Neuron (in vitro differentiated cells): ENCODE measurements around the gene TMED4.

Source experiments
- H2AFZ ChIP-seq: one replicate; pipeline ENCODE4 v1.6.1; 2013; ENCODE audit warnings: low read depth, mild to moderate bottlenecking, inconsistent platforms, low read length, moderate library complexity
- H3K27me3 ChIP-seq: one replicate; pipeline ENCODE4 v1.6.1; 2013; ENCODE audit warnings: low read length; ENCODE audit not compliant: insufficient read depth
- H3K36me3 ChIP-seq: one replicate; pipeline ENCODE4 v1.6.1; 2013; ENCODE audit warnings: low read length; ENCODE audit not compliant: insufficient read depth
- H3K4me1 ChIP-seq: one replicate; pipeline ENCODE4 v1.6.1; 2013; ENCODE audit warnings: low read length; ENCODE audit not compliant: insufficient read depth
- H3K4me3 ChIP-seq: 2 replicates; pipeline ENCODE4 v1.5.1; 2013; ENCODE audit warnings: mild to moderate bottlenecking, low read length, moderate library complexity
- H3K9me3 ChIP-seq: one replicate; pipeline ENCODE4 v1.6.1; 2013; ENCODE audit warnings: low read length

TMED4 gene

GRCh38 chr7:44538093-44538797 is 43.8 kb downstream of the TMED4 start:
- Histone ChIP-seq H3K9me3 (no peaks in the 10 kb centered on the region), H2AFZ (no peak overlapping the region), H3K36me3 (no peaks in the 10 kb centered on the region)

GRCh38 chr7:44537442-44537841 is 44.6 kb downstream of the TMED4 start:
- H3K9me3 ChIP-seq = no peaks in the 10 kb centered on the region
- no peaks in the 10 kb centered on the region for H3K4me1 ChIP-seq
- H3K4me3 ChIP-seq = no peak overlapping the region
- no peak overlapping the region for H2AFZ ChIP-seq
- peaks cover 4% of the 10 kb centered on the region for H3K27me3 ChIP-seq
- no peaks in the 10 kb centered on the region for H3K36me3 ChIP-seq

More at GRCh38 chr7:44538093-44538797, 43.8 kb downstream of the TMED4 start:
- Histone ChIP-seq H3K27me3 (peaks cover 4% of the 10 kb centered on the region), H3K4me1 (no peaks in the 10 kb centered on the region), H3K4me3 (no peak overlapping the region)

- H3K4me1 ChIP-seq = no peaks in the 10 kb centered on the region
These were observed 45.9 kb downstream of the TMED4 start for GRCh38 chr7:44536090-44536489.

GRCh38 chr7:44535348-44536064 is 46.5 kb downstream of the TMED4 start:
- Histone ChIP-seq H3K36me3 (no peaks in the 10 kb centered on the region), H3K4me1 (no peaks in the 10 kb centered on the region), H3K27me3 (peaks cover 3% of the 10 kb centered on the region), H3K9me3 (no peaks in the 10 kb centered on the region), H3K4me3 (no peak overlapping the region), H2AFZ (no peak overlapping the region)

More at GRCh38 chr7:44536090-44536489, 45.9 kb downstream of the TMED4 start:
- Histone ChIP-seq H3K27me3 (no peaks in the 10 kb centered on the region), H3K9me3 (no peaks in the 10 kb centered on the region), H3K4me3 (no peak overlapping the region), H2AFZ (no peak overlapping the region), H3K36me3 (no peaks in the 10 kb centered on the region)

- Histone ChIP-seq H3K36me3 (no peaks in the 10 kb centered on the region), H3K27me3 (peaks cover 3% of the 10 kb centered on the region), H3K4me1 (no peaks in the 10 kb centered on the region), H2AFZ (no peak overlapping the region), H3K9me3 (no peaks in the 10 kb centered on the region), H3K4me3 (no peak overlapping the region)
These were observed 47.5 kb downstream of the TMED4 start for GRCh38 chr7:44534501-44534900.

- Histone ChIP-seq H2AFZ (no peak overlapping the region), H3K27me3 (peaks cover 3% of the 10 kb centered on the region), H3K4me1 (no peaks in the 10 kb centered on the region), H3K9me3 (no peaks in the 10 kb centered on the region), H3K4me3 (no peak overlapping the region), H3K36me3 (no peaks in the 10 kb centered on the region)
These were observed 47.9 kb downstream of the TMED4 start for GRCh38 chr7:44534087-44534486.

- Histone ChIP-seq H3K4me3 (no peak overlapping the region), H3K36me3 (no peaks in the 10 kb centered on the region), H3K9me3 (no peaks in the 10 kb centered on the region), H2AFZ (no peak overlapping the region), H3K4me1 (no peaks in the 10 kb centered on the region), H3K27me3 (peaks cover 3% of the 10 kb centered on the region)
These were observed 48.6 kb downstream of the TMED4 start for GRCh38 chr7:44533301-44534055.

GRCh38 chr7:44531421-44532380 is 50.3 kb downstream of the TMED4 start:
- Histone ChIP-seq H3K4me3 (no peak overlapping the region), H3K27me3 (peaks cover 3% of the 10 kb centered on the region), H2AFZ (no peak overlapping the region), H3K9me3 (no peaks in the 10 kb centered on the region), H3K4me1 (no peaks in the 10 kb centered on the region), H3K36me3 (no peaks in the 10 kb centered on the region)

- no peak overlapping the region for H2AFZ ChIP-seq
- H3K27me3 ChIP-seq = peaks cover 3% of the 10 kb centered on the region
- H3K4me3 ChIP-seq = no peak overlapping the region
- H3K4me1 ChIP-seq = no peaks in the 10 kb centered on the region
- H3K9me3 ChIP-seq = no peaks in the 10 kb centered on the region
- no peaks in the 10 kb centered on the region for H3K36me3 ChIP-seq
These were observed 51.0 kb downstream of the TMED4 start for GRCh38 chr7:44530990-44531389.
